Frontal cortex (tissue), 4 donors: ENCODE measurements around the gene ONECUT3. TPM values are rescaled to one million over a fixed set of nuclear protein-coding genes. Genes with fewer than 3 reads are reported as not detected.
"Not testable (repeated sequence)": the region's sequence is repeated elsewhere in the genome, so short reads cannot be mapped to it uniquely, and the experiment has no call there.

Source experiments
- DNase-seq, 2 donors: peaks; one replicate each; pipeline ENCODE4 v3.0.0; 2012; ENCODE audit warnings: low spot score in 2 of 2
- FAIRE-seq: peaks from 2 replicates; lab custom pipeline; 2012; peaks lifted over from hg19 to GRCh38; lab: Jason Lieb, UNC
- total RNA-seq: library from RNA; depleted of rRNA; stranded (reverse); fragments of >200 nt; gene quantifications from one replicate; pipeline ENCODE4 v1.2.3, GENCODE V29; 2014
- donor health status: control.
- donor health status: control.
- donor health status: control.

ONECUT3 gene
- total RNA-seq, 1 donor from 2014 or later = not detected

GRCh38 chr19:1786668-1787067 lies 33.4 kb downstream of the ONECUT3 start:
- DNase-seq (no peak), FAIRE-seq (no peak)

DNA sequence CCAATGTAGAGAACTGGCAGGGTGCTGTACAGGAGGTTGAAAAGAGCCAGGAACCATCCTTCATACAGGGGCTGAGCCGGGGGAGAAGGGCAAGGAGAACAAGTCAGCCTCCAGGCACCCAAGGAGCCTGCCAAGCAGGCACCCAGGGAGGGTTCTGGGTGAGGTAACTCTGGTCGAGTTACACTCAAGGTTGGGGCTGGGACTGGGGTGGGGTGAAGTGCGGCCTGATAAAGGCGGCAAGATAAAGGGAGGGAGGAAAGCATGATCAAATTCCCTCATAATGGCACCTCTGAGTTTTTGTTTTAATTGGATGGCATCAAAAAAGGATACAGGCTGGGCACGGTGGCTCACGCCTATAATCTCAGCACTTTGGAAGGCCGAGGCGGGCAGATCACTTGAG lies 33.8 kb downstream of the ONECUT3 start:
- no peak for FAIRE-seq
- DNase-seq = no peak

DNA sequence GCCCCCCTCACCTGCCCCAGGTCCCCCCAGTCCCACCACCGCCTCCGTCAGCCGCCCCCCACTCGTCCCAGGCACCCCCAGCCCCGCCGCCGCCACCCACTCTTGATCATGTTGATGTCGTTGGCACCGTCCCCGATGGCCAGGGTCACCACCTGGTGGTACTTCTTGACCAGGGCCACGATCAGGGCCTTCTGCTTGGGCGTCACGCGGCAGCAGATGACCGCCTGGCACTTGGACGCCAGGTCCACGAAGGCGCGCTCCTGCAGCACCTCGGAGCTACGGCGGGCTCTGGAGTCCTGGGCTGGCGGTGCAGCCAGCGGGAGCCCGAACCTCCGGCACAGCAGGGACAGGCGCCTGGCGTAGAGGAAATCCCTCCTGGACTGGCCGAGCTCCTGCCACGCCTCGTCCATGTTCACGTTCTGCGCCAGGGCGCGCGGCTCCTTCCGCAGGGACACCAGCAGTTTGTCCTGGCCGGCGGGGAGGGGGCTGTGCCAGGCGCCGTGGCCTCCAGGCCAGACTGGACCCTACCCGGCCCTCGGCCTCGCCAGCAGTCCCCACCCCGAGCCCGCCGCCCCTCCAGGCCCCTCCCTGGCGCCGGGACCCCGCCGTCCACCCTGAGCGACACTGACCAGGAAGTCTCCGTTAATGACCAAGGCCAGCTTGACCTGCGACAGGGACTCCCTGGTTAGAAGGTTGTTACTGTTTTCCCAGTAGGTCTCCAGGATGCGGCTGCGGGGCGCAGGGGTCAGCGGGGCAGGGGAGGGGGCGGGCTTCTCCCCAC lies 36.1 kb downstream of the ONECUT3 start:
- FAIRE-seq = no peak
- no peak for DNase-seq

DNA sequence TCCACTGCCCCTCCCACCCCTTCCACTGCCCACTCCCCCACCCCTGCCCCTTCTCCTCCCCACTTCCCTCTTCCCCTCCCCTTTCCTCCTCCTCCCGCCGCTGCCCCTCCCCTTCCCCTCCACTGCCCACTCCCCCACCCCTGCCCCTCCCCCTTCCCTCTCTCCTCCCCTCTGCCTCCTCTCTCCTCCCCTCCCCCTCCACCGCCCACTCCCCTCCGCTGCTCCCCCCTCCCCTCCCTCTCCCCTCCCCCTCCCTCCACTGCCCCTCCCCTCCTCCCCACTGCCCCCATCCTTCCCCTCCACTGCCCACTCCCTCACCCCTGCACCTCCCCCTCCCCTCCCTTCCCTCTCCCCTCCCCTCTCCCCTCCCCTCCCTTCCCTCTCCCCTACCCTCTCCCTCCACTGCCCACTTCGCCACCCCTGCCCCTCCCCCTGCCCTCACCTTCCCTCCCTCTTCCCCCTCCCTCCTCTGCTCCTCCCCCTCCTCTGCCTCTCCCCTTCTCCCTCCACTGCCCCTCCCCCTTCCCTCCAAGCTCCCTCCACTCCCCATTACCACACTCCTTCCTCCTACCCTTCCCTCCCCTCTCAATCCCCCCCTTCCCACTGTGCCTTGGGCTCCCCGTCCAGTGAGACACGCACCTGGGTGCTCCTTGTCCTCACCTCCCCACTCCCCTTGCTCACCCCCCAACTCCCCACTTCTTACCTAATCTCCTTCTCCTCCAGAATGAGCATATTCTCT lies 36.9 kb downstream of the ONECUT3 start:
- DNase-seq = no peak
- no peak for FAIRE-seq

- DNase-seq (no peak), FAIRE-seq (no peak)
Measured at GRCh38 chr19:1791879-1792278, 38.6 kb downstream of the ONECUT3 start.

DNA sequence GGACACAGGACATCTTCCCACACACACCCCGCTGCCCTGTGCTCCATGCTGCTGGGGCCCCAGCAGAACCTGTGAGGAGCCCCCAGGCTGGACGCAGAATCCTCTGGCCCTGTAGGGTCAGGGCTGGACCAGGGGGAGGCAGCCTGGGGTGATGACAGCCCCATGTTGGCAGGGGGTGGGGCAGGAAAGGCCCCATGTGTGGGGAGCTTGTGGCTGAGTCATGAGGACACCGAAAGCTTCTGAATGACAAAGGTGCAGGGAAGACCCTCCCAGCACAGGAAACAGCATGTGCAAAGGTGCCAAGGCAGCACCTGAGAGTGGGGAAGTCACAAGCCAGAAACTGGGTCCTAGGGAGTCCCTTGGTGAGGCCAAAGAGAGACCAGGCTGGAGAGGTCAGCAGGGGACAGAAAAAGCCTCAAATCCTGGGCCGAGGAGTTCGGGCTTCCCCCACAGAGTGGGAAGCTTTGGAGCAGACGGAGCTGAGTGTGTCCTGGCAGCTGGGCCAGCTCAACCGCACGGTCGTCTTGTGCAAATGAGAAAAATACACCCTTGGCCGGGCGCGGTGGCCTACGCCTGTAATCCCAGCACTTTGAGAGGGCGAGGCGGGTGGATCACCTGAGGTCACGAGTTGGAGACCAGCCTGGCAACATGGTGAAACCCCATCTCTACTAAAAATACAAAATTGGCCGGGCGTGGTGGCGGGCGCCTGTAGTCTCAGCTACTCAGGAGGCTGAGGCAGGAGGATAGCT lies 41.3 kb downstream of the ONECUT3 start:
- no peak for FAIRE-seq
- DNase-seq = no peak

- FAIRE-seq (no peak), DNase-seq (no peak)
Measured at GRCh38 chr19:1796395-1797142, 43.3 kb downstream of the ONECUT3 start.

- not testable (repeated sequence) for FAIRE-seq, DNase-seq
Measured at GRCh38 chr19:1797313-1797712, 44.0 kb downstream of the ONECUT3 start.

GRCh38 chr19:1799695-1800342 lies 46.5 kb downstream of the ONECUT3 start:
- FAIRE-seq (no peak), DNase-seq (no peak)

- no peak for FAIRE-seq
Measured at GRCh38 chr19:1804858-1805257, 51.6 kb downstream of the ONECUT3 start.

GRCh38 chr19:1805401-1806183 lies 52.3 kb downstream of the ONECUT3 start:
- FAIRE-seq = no peak
- DNase-seq = no peak

More at GRCh38 chr19:1804858-1805257, 51.6 kb downstream of the ONECUT3 start:
- DNase-seq = no peak

DNA sequence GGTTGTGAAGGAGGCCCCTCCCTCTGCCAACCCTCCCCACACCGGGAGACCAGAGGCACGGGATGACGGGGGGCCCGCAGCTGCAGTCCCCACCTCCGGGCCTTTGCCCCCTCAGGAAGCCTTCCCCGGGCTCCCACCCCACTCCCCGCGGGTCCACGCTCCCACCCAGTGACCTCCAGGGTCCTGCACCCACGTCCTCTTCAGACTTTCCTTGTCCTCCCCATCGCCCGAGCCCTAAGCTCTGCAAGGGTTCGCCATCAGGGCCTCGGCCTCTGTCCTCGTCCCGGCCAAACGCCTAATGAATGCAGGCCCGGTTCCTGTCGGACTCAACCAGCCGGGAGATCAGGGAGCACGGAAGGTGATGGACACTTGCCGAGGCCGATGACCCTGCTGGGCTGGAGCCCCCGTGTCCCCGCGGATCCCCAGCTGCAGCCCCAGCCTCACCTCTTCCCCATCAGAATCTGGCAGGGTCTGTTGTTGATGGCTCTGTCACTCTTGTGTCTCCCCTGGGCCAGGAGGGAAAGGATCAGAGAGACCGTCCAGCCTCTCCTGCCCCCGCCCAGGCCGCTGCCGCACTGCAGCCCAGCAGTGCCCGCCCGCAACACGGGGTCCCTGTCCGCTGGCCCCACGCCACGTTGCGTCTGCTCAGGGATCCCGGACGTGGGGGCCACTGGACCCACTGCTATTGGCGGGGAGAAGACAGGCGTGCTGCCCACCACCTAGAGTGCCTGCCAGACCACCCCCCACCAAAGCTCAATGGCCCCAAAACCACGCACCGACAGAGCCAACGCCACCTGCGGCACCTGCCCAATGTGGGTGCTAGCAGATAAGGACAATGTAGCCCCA lies 53.1 kb downstream of the ONECUT3 start:
- no peak for DNase-seq
- no peak for FAIRE-seq

- DNase-seq = no peak
- FAIRE-seq = no peak
Measured at GRCh38 chr19:1807030-1807694, 53.9 kb downstream of the ONECUT3 start.

DNA sequence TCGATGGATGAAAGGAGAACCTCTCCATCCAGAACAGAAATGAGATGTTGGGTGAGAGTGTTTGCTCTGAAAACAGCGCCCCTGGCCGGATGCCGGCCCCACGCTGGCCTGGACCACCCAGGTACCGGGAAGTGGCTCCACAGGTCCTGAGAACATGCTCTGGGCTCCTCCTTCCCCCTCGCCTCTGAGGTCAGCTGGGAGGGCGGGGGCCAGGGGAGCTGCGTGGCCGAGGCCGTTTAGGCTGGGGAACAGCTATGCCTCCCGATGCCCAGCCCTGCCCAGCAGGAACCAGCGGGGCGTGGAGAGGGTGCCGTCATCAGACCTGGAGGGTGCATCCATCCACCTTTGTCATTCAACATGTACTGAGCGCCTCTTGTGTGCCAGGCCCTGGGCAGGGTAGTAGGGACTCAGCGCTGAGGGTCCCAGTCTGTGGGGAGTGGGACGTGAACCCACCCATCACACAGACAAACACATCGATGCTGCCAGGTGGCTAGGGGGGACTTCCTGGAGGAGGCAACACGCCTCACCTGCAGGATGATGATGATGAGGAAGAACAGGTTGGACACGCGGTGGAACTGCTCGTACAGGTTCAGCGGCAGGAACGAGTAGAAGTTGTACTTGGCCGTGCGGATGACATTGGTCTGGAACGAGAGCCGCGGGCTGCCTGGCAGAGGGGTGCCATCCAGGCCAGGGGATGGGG lies 54.5 kb downstream of the ONECUT3 start:
- DNase-seq (no peak), FAIRE-seq (no peak)

DNA sequence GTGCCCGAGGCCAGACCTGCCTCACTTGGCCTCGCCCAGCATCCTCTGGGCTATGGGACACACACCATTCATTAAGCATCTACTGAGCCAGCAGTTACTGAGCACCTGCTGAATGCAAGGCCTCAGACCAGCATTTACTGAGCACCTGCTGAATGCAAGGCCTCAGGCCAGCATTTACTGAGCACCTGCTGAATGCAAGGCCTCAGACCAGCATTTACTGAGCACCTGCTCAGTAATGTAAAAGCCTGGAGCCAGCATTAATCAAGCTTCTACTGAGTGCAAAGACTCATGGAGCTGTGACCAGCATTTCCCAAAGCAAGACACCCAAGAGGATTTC lies 55.1 kb downstream of the ONECUT3 start:
- no peak for DNase-seq
- no peak for FAIRE-seq

DNA sequence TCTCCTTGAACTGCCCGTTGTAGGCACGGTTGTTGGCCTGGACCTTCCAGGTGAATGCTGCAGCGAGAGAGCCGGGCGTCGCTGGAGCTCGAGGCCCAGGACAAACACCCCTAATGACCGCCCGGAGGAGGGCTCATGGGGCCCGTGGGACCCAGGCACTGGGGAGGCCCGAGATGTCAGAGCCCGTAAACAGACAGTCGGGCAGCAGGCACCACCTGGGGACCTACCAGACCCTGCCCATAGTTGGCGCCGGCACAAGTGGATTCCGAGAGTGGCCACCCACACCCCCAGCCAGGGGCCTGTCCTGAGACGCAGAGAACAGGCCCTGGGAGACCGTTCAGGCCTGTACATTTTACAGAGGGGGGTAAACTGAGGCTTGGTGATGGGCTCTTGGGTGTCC lies 56.4 kb downstream of the ONECUT3 start:
- no peak for DNase-seq
- no peak for FAIRE-seq
